ENCODE measurements around the gene CXXC5.

CXXC5 gene

GRCh38 chr5:139682016-139682975, 34.1 kb downstream of the CXXC5 start:
- no peak for DNase-seq

- DNase-seq: no peak
Measured at GRCh38 chr5:139683295-139684271, 35.4 kb downstream of the CXXC5 start.

GRCh38 chr5:139684350-139684880, 36.3 kb downstream of the CXXC5 start:
- no peak for DNase-seq

DNA sequence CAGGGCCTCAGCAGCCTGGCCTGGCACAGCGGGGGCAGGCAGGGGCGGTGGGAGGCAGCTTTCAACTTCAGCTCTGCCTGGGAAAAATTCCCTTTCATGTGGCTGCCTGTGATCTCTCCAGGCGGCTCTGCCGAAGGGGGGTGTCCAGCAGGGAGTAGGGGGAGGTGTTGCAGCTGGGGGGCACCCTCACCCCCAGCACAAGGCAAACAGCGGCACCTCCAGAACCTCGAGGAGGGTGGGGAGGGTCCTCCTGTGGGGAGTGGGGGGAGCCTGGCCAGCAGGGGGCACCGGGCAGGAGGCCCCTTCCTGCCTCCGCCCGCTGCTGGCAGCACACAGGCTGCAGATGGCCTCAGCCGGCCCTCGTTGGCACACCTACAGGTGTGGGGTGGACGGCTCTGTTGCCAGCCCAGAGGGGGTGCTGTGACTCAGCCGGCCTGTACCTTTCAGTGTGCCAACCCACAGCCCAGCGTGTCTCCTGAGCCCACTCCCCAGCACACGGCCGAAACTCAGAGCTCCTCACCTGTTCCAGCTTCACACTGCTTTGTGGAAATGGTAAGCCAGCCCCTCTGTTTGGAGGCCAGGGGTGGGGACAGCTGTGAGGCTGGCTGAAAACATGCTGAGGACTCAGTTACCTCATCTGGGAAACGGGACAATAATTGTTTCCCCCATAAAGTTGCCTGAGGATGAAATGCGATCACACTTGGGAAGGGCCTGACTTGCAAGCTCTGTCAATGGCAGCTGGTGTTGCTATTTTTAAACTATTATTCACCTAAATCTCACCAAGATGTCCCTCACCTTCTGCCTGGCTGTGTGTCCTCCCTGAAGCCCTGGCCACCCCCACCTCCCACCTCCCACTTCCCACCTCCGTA, 37.0 kb downstream of the CXXC5 start:
- no peak for DNase-seq

GRCh38 chr5:139685886-139686285, 37.7 kb downstream of the CXXC5 start:
- DNase-seq: no peak

GRCh38 chr5:139686356-139686705, 38.2 kb downstream of the CXXC5 start:
- DNase-seq: no peak

DNA sequence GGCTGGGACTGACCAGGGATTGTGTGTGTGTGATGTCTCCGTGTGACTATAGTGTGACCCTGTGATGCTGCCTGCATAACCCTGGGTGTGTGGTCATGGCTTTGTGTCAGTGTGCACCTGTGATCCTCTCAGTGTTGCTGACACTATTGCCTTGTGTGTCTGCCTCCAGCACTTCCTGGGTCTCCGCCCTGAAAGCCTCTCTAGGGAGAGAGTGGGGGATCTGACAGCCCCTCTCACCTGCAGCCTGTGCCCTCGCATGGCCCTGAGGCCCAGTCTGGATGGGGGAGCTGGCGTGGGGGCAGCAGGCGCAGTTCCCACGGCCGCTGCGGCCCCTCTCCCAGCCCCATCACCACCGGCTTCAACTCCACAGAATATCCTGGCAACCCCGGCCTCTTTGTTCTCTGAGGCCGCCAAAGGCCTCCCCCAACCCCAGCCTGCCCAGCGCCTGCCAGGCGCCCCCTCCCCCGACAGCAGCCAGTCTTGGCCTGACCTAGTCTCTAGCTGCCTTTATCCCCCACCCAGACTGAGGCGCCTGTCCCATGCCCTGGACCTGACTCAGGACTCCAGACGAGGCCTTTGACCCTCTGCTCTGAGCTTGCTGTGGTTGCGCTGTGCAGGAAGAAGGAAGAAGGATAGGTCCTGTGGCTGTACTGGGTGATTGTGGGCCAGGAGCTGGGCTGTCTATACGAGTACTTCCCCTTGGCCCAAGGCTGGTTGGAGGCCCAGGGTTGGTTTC, 38.7 kb downstream of the CXXC5 start:
- DNase-seq: no peak

DNA sequence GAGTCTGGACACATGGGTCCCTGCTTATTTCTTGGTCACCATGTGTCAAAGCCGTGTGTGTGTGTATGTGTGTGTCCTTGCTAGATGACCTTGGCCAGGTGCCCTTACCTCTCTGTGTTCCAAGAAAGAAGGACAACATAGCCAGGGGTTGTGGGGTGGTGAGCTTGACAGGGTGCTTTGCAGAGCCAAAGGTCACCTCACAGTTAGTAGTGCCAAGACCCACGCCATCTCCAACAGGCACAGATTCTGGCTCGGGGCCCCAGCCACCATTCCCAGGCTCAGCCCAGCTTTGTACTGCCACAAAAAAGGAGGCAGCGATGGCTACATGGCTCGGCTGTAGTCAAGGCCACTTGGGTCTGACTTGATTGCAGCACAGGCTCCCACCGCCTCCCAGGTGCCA, 39.5 kb downstream of the CXXC5 start:
- no peak for DNase-seq

- no peak for DNase-seq
Measured at GRCh38 chr5:139688088-139688702, 40.0 kb downstream of the CXXC5 start.

DNA sequence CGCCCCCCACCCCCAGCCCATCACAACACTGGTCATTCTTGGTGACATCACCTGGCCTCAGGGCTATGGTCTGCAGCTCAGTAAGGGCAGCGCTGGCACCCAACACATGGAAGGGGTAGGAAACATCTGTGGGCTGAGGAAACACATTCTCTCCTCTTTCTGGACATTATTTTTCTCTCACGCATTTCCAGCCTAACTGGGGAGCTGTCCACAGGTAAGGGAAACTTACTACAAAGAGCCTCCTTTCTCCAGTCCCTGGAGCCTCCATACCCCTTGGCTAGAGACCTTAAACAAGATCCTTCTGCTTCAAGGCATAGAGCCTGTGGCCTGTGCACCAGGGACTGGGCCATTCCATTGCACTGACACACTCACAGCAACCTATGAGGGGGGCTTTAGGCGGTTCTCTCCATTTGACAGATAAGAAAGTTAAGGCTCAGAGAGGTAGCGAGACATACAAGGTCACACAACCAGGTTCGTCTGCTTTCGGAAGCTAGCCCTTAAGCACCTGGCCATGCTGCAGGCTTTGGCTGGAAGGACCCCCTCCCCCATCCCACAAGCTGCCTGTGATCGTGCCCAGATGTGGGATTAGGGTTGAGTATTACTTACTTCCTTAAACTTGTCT, 40.7 kb downstream of the CXXC5 start:
- no peak for DNase-seq

DNA sequence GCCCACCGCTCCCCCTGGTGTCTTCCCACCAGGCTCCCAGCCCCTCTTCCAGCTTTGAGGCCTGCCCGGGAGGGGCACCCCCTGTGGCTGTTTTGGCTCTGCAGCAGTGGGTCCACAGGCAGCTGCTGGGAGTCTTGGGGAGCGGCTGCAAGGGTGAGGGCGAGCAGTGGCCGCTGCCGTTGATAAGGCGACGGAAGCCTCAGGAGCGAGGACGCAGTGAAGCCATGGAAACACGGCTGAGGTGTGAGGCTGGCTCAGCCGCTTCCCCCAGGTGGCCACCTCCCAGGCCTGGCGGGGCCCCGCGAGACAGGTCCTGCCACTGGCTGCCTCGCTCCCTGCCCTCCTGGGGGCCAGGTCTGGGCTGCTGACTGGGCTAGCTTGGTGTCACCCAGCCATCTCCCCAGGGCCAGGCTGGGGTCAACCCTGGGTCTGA, 41.5 kb downstream of the CXXC5 start:
- DNase-seq: no peak

DNA sequence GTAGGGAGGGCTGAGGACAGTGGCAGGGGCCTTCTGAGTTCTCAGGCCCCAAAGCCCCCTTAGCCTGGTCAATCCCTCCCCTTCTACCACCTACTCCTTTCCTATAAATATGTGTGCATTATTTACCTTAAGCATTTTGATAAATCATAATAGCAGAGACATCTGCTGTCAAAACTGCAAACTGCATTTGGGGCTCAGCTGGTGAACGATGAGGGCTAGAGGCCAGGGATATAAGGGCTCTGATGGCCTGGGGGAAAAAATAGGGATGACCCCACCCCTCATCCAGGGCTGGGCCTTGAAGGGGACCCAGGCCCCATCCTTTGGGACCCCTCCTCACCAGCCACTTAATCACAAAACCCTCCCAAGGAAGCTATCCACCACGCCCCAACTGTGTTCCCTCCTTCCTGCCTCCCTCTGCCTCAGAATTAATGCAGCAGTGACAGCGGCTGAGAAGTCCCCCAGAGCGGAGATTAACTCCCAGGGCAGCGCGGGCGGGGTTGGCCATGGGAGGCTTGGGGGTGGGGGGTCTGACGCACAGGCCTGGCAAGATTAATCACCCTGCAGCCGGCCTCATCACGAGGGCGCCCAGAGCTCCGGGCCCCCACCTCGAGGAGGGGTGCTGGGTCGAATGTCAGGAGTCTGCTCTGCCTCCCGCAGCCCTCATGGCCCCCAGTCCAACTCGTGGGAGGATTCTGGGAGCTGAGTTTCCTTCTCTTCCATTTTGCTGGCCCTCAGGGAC, 42.1 kb downstream of the CXXC5 start:
- peak; percentile 36 for DNase-seq

DNA sequence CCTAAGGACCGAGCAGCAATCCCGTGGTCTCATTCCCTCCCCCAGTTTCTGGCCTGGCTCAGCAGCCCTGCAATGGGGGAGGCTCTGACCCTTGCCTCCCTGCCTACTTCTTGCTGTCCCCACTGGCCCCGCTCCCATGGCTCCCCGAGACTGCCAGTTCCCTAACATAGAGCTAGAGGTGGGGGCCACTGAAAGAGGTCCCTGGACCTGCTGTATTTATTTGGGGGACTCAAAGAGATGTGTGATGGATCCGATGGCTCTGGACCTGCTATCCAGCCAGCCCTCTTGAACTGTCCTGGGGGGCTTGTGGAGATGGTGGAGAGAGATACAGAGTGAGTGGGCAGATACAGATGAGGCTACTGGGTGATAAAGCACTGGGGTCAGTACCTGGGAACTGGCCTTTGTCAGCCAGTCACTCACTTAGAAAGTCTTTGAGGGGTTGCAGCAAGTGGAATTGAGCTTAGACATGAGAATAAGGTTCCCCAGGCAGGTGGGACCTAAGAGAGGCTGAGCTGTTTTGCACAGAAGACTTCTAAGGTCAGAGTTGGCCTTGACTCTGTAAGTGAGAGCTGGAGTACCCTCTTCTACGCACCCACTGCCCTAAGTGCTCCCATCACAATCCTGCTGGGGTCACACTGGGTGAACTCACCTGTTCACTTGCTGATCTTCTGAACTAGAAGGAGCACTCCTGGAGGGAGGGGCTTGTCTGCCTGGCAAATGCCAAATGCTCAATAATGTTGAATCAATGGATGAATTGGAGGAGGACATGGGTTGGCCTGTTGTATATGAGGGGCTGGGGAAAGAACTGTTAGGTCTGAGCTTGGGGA, 42.9 kb downstream of the CXXC5 start:
- DNase-seq: no peak

DNA sequence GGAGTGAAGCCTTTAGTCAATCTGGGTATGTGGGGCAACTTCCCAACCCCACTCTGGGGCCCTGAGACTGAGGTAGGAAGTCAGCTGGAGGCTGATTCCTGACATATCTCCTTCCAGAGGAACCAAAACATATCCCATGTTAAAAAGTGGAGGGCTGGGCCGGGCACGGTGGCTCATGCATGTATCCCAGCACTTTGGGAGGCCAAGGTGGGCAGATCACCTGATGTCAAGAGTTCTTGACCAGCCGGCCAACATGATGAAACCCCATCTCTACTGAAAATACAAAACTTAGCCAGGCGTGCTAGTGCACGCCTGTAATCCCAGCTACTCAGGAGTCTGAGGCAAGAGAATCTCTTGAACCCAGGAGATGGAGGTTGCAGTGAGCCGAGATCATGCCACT, 44.0 kb downstream of the CXXC5 start:
- no peak for DNase-seq

- no peak for DNase-seq
Measured at GRCh38 chr5:139692679-139693308, 44.6 kb downstream of the CXXC5 start.

DNA sequence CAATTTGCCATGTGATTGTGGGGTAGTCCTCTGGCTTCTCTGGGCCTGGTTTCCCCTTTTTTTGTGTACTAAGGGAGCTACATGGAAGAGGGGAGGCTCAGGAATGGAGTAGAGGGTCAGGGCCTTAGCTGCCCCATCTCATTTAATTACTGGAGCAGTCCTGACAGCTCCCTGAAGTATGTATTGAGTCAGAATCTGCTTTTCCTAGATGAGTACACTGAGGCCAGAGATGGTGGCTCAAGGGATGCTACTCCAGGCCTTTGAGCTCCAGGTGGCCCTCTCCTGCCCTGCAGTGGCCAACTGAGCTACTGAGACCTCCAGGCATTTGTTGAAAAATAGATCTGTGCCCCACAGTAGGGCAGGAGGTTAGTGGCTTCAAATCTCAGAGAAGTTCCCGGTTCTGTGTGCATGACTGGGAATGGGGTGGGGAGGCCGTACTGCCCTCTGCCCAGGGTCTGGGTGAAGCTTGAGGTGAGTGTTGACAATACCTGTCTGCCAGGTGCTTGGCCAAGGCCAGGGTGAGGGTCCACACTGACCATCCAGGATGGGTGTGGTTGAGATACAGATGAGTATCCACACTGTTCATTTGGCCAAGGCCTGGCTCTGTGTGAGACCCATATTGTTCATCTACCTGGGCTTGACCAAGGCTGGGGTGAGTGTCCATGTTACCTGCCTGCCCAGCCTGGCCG, 45.7 kb downstream of the CXXC5 start:
- DNase-seq: no peak

DNA sequence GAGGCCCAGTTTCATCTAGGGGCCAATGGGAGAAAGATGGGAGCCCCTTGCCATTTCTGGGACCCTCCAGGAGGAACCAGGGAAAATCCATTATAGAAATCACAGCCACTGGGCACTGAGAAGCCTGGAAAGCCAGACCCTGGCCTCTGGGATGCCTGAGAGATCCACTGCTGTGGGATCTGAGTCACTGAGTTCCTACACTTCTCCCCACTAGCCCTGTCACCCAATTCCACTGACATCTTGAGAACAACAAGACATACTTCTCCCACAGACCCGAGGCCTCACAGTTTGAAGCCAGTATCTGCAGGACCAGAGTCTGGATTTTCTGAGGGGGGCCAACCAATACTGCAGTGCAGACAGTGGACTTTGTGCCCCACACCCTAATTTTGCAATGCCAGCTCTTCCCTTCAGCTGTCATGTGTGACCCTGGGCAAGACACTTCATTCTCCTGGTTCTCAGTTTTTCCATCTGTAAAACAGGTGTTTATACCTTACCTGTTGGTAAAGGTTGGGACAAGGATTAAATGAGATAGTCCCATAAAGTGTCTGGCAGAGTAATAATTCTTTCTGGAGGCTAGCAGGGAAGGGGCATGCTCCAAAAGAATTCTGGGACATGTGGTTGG, 46.5 kb downstream of the CXXC5 start:
- no peak for DNase-seq

All from CD4-positive, alpha-beta T cell treated with Interleukin-4 for 4 hours (primary cell).